IMR-90 (cell line): ENCODE data around the gene DDX24. TPM values are rescaled to one million over a fixed set of nuclear protein-coding genes. Genes with fewer than 3 reads are reported as not detected.

Experiments
- ATAC-seq: fragments of 200-7000 bp; cut with Tn5 transposase; 2 replicates; pipeline ENCODE4 v1.9.1; 2020; ENCODE audit warnings: low read depth, mild to moderate bottlenecking, moderate library complexity
- BruUV-seq: library from RNA; stranded (reverse); fragments of 400-500 nt; replicated peaks from 2 replicates; lab custom pipeline; 2021; lab: Mats Ljungman, UMichigan
- CTCF ChIA-PET: fragments of 300-600 bp; formaldehyde crosslinking; extraction: SDS; loops from one replicate; lab custom pipeline; 2021; ENCODE audit warnings: antibody characterized with exemption; lab: Yijun Ruan, JAX
- POLR2A ChIA-PET: fragments of 300-600 bp; sonication (Branson Sonifier 250); formaldehyde crosslinking; loops from one replicate; lab custom pipeline; 2022; ENCODE audit warnings: antibody characterized with exemption; ENCODE audit not compliant: unreplicated experiment; lab: Charles Lee
- DNase-seq: peaks from one replicate; pipeline ENCODE4 v3.0.0; 2013
- H2AFZ ChIP-seq: replicated peaks from 2 replicates; pipeline ENCODE3; 2013; ENCODE audit warnings: low read length, mild to moderate bottlenecking; ENCODE audit not compliant: poor library complexity
- H2AK5ac ChIP-seq: 2 replicates; pipeline ENCODE4 v1.6.1; 2013; ENCODE audit warnings: low read depth, low read length, inconsistent platforms
- H2AK9ac ChIP-seq: replicated peaks from 2 replicates; pipeline ENCODE3; 2013; ENCODE audit warnings: mild to moderate bottlenecking, low read depth, low read length, moderate library complexity; ENCODE audit not compliant: poor library complexity
- H2BK120ac ChIP-seq: 2 replicates; pipeline ENCODE4 v1.6.1; 2013; ENCODE audit warnings: low read depth, low read length, inconsistent platforms
- H2BK15ac ChIP-seq: 3 replicates; pipeline ENCODE4 v1.6.1; 2013; ENCODE audit warnings: low read depth, low read length, inconsistent platforms
- H2BK20ac ChIP-seq: 2 replicates; pipeline ENCODE4 v1.6.1; 2013; ENCODE audit warnings: low read depth, mild to moderate bottlenecking, inconsistent platforms, low read length, moderate library complexity
- H2BK5ac ChIP-seq: 2 replicates; pipeline ENCODE4 v1.6.1; 2013; ENCODE audit warnings: mild to moderate bottlenecking, low read depth, low read length, inconsistent platforms; ENCODE audit not compliant: poor library complexity, severe bottlenecking
- H3K14ac ChIP-seq: replicated peaks from 2 replicates; pipeline ENCODE4 v1.6.1; 2013; ENCODE audit warnings: low read depth, low read length, inconsistent platforms
- H3K18ac ChIP-seq: 2 replicates; pipeline ENCODE4 v1.6.1; 2013; ENCODE audit warnings: low read depth, low read length, control low read depth
- H3K23ac ChIP-seq: 2 replicates; pipeline ENCODE4 v1.6.1; 2013; ENCODE audit warnings: low read depth, low read length, inconsistent platforms
- H3K27ac ChIP-seq: 2 replicates; pipeline ENCODE4 v1.5.1; 2013; ENCODE audit warnings: mild to moderate bottlenecking, control low read depth, low read length; ENCODE audit not compliant: insufficient read depth
- H3K27me3 ChIP-seq: 2 replicates; pipeline ENCODE4 v1.6.1; 2013; ENCODE audit warnings: low read length; ENCODE audit not compliant: control insufficient read depth, insufficient read depth
- H3K36me3 ChIP-seq: 2 replicates; pipeline ENCODE4 v1.6.1; 2013; ENCODE audit warnings: low read length, mixed read lengths; ENCODE audit not compliant: control insufficient read depth, insufficient read depth
- H3K4ac ChIP-seq: 2 replicates; pipeline ENCODE4 v1.6.1; 2013; ENCODE audit warnings: low read depth, low read length, inconsistent platforms
- H3K4me1 ChIP-seq: 2 replicates; pipeline ENCODE4 v1.6.1; 2013; ENCODE audit warnings: low read length, mixed read lengths; ENCODE audit not compliant: control insufficient read depth, insufficient read depth
- H3K4me2 ChIP-seq: 2 replicates; pipeline ENCODE4 v1.6.1; 2013; ENCODE audit warnings: low read depth, mild to moderate bottlenecking, control low read depth, low read length, moderate library complexity
- H3K4me3 ChIP-seq: 2 replicates; pipeline ENCODE4 v1.5.1; 2013; ENCODE audit warnings: low read depth, mild to moderate bottlenecking, control low read depth, low read length, moderate library complexity; ENCODE audit not compliant: insufficient read depth
- H3K56ac ChIP-seq: 2 replicates; pipeline ENCODE4 v1.6.1; 2013; ENCODE audit warnings: low read length, inconsistent platforms; ENCODE audit not compliant: insufficient read depth; ENCODE audit errors: extremely low read depth
- H3K79me1 ChIP-seq, 2 experiments: 2 replicates each; pipeline ENCODE4 v1.6.1; 2013; ENCODE audit warnings: low read length in 2 of 2, inconsistent platforms in 1 of 2, low read depth in 1 of 2
- H3K9ac ChIP-seq: 2 replicates; pipeline ENCODE4 v1.6.1; 2013; ENCODE audit warnings: low read depth, low read length, control low read depth
- H3K9me1 ChIP-seq: 2 replicates; pipeline ENCODE4 v1.6.1; 2013; ENCODE audit warnings: low read length, inconsistent platforms; ENCODE audit not compliant: insufficient read depth
- H3K9me3 ChIP-seq: 2 replicates; pipeline ENCODE4 v1.6.1; 2013; ENCODE audit warnings: low read length; ENCODE audit not compliant: control insufficient read depth, insufficient read depth
- H4K20me1 ChIP-seq: 2 replicates; pipeline ENCODE4 v1.6.1; 2013; ENCODE audit warnings: low read length, inconsistent platforms; ENCODE audit not compliant: insufficient read depth
- H4K5ac ChIP-seq: 2 replicates; pipeline ENCODE4 v1.6.1; 2013; ENCODE audit warnings: mild to moderate bottlenecking, low read depth, low read length, control low read depth
- H4K8ac ChIP-seq, 2 experiments: 2 replicates each; pipeline ENCODE4 v1.6.1; 2013; ENCODE audit warnings: low read depth in 2 of 2, low read length in 2 of 2, control low read depth in 1 of 2, inconsistent platforms in 1 of 2
- H4K91ac ChIP-seq: 2 replicates; pipeline ENCODE4 v1.6.1; 2013; ENCODE audit warnings: low read depth, low read length, inconsistent platforms; ENCODE audit not compliant: insufficient read depth
- BHLHE40 ChIP-seq: fragments of 150-350 bp; IDR thresholded peaks from 2 replicates; pipeline ENCODE4 v1.6.1; 2016; ENCODE audit warnings: mild to moderate bottlenecking, low read depth, low read length
- CEBPB ChIP-seq: IDR thresholded peaks from 2 replicates; pipeline ENCODE4 v1.6.1; 2012; ENCODE audit warnings: low read depth, low read length, improper control_type of control experiment
- CHD1 ChIP-seq: IDR thresholded peaks from 2 replicates; pipeline ENCODE4 v1.6.1; 2012; ENCODE audit warnings: low read depth, low read length, improper control_type of control experiment
- CTCF ChIP-seq: conservative IDR thresholded peaks from 2 replicates; pipeline ENCODE4 v1.5.1; 2012; ENCODE audit warnings: mild to moderate bottlenecking, low read depth, low read length, improper control_type of control experiment
- ELK1 ChIP-seq: fragments of 150-350 bp; IDR thresholded peaks from 2 replicates; pipeline ENCODE4 v1.6.1; 2016; ENCODE audit warnings: low read depth, mild to moderate bottlenecking, low read length, moderate library complexity, borderline replicate concordance
- MAFK ChIP-seq: IDR thresholded peaks from 2 replicates; pipeline ENCODE4 v1.6.1; 2012; ENCODE audit warnings: low read depth, low read length, improper control_type of control experiment
- MXI1 ChIP-seq: IDR thresholded peaks from 2 replicates; pipeline ENCODE4 v1.6.1; 2012; ENCODE audit warnings: low read depth, mild to moderate bottlenecking, low read length, moderate library complexity, borderline replicate concordance
- NFE2L2 ChIP-seq: fragments of 150-350 bp; IDR thresholded peaks from 2 replicates; pipeline ENCODE4 v1.6.1; 2016; ENCODE audit warnings: low read depth, mild to moderate bottlenecking, low read length
- POLR2A ChIP-seq: IDR thresholded peaks from 2 replicates; pipeline ENCODE4 v1.6.1; 2012; ENCODE audit warnings: mild to moderate bottlenecking, low read depth, low read length
- RAD21 ChIP-seq: IDR thresholded peaks from 2 replicates; pipeline ENCODE4 v1.6.1; 2012; ENCODE audit warnings: low read length, improper control_type of control experiment
- RCOR1 ChIP-seq: IDR thresholded peaks from 2 replicates; pipeline ENCODE4 v1.6.1; 2012; ENCODE audit warnings: mild to moderate bottlenecking, low read length, improper control_type of control experiment; ENCODE audit not compliant: insufficient replicate concordance
- RFX5 ChIP-seq: IDR thresholded peaks from 2 replicates; pipeline ENCODE4 v1.8.0; 2012; ENCODE audit warnings: low read depth, mild to moderate bottlenecking, low read length, moderate library complexity
- SMC3 ChIP-seq: fragments of 150-350 bp; IDR thresholded peaks from 2 replicates; pipeline ENCODE4 v1.6.1; 2016; ENCODE audit warnings: low read depth, mild to moderate bottlenecking, antibody characterized with exemption, low read length, moderate library complexity
- WGBS, 2 experiments: methylation state at CpG; one replicate each; pipeline versions ENCODE4 v1.1.5 to v1.1.7; 2013; ENCODE audit warnings: missing lambda C conversion rate in 2 of 2; ENCODE audit not compliant: insufficient read length in 1 of 2; ENCODE audit errors: extremely low coverage in 2 of 2; 5-methylcytosine and 5-hydroxymethylcytosine counted together
- dilution Hi-C: fragments of 300-500 bp; cut with HindIII; formaldehyde crosslinking; loops from one replicate; pipeline ENCODE4 v1.14.3; 2018; ENCODE audit warnings: low sequenced_read_pairs; ENCODE audit not compliant: unreplicated experiment
- in situ Hi-C: fragments of 300-500 bp; cut with MboI; formaldehyde crosslinking; loops from 3 replicates; pipeline ENCODE4 v1.14.3; 2019; ENCODE audit warnings: low sequenced_read_pairs, inconsistent platforms, mixed read lengths
- intact Hi-C: fragments of 100-400 bp; cut with micrococcal nuclease; formaldehyde crosslinking; loops from 2 replicates; pipeline ENCODE4 v1.10.0; 2022
- polyA plus RNA-seq, 3 experiments: library from polyadenylated mRNA; depleted of rRNA; stranded (reverse); fragments of >200 nt; gene quantifications; 2 replicates each; pipeline ENCODE4 v1.2.3, GENCODE V29; 2012; ENCODE audit warnings: low replicate concordance in 1 of 3
- total RNA-seq: library from RNA; depleted of rRNA; stranded (reverse); fragments of >200 nt; gene quantifications from 2 replicates; pipeline ENCODE4 v1.2.3, GENCODE V29; 2012
- TF ChIP-seq, protein P1 (sequence below): fragments of 150-350 bp; IDR thresholded peaks from 2 replicates; pipeline ENCODE4 v1.6.1; 2017; ENCODE audit warnings: mild to moderate bottlenecking, antibody characterized with exemption, low read length, low read depth

DDX24 gene
- total and polyA plus RNA-seq, 2 of the 4 experiments (the other 2 are of a cell fraction), result 134 to 155 TPM

DNA sequence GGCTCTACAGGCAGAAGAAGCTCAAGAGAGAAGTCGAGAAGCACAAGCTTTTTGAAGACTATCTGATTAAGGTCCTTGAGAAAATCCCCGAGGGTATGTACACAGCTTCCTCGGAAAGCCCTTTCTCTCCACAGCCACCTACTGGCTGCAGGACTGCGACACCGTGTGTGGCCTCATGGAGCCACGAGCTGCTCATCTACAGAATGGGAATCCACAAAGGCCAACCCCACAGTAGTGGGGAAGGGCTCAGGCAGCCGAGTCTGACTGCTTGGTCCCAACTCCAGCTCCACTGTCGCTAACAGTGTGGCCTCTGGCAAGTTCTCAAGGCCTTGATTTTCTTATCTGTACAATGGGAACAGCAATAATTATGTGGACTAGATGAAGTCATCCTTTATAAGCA, 81.4 kb downstream of the DDX24 start:
- H2AK9ac ChIP-seq, result no peak overlapping the region
- H3K23ac ChIP-seq, result no peak overlapping the region
- 50% methylated on average over 1 of the region's 8 CpGs; no CpG with 5 or more reads in 1 of the 2 experiments for WGBS, 2 experiments
- intact Hi-C loops (no loop called here), in situ Hi-C loops (no loop called here), dilution Hi-C loops (no loop called here)
- TF ChIP-seq CTCF, result no peak
- no peak for TF ChIP-seq RCOR1
- TF ChIP-seq CHD1, result no peak
- no peak for TF ChIP-seq ELK1
- no peak for TF ChIP-seq POLR2A
- TF ChIP-seq SMC3, result no peak
- TF ChIP-seq MAFK, result no peak
- TF ChIP-seq CEBPB, result no peak
- TF ChIP-seq RFX5, result no peak
- TF ChIP-seq NFE2L2, result no peak
- TF ChIP-seq RAD21, result no peak
- no peak for TF ChIP-seq MXI1
- TF ChIP-seq BHLHE40, result no peak
- TF ChIP-seq, protein P1, sequence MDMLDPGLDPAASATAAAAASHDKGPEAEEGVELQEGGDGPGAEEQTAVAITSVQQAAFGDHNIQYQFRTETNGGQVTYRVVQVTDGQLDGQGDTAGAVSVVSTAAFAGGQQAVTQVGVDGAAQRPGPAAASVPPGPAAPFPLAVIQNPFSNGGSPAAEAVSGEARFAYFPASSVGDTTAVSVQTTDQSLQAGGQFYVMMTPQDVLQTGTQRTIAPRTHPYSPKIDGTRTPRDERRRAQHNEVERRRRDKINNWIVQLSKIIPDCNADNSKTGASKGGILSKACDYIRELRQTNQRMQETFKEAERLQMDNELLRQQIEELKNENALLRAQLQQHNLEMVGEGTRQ, result no peak
- H2BK120ac ChIP-seq, result no peak overlapping the region
- H2BK5ac ChIP-seq, result no peak overlapping the region
- no peak overlapping the region for H2BK20ac ChIP-seq
- no peak overlapping the region for H3K18ac ChIP-seq
- DNase-seq, result no peak
- no peak overlapping the region for H4K91ac ChIP-seq
- H3K4me2 ChIP-seq, result no peak overlapping the region
- peaks cover 7% of the 10 kb centered on the region; the same call in 1 of the 2 replicates for H3K4me1 ChIP-seq
- H3K9me3 ChIP-seq, result no peaks in the 10 kb centered on the region
- no peaks in the 10 kb centered on the region; the same call in 1 of the 2 replicates for H3K9me1 ChIP-seq
- no peak overlapping the region for H3K9ac ChIP-seq
- H4K5ac ChIP-seq, result no peak overlapping the region
- no peaks in the 10 kb centered on the region for H3K36me3 ChIP-seq
- H4K8ac ChIP-seq, result no peak overlapping the region
- H3K79me1 ChIP-seq, result no peaks in the 10 kb centered on the region
- H2AFZ ChIP-seq, result no peak overlapping the region
- no peaks in the 10 kb centered on the region for H4K20me1 ChIP-seq
- ATAC-seq, result no peak
- peaks cover 18% of the 10 kb centered on the region for H3K27me3 ChIP-seq
- H3K56ac ChIP-seq, result no peak overlapping the region
- no peak overlapping the region for H3K14ac ChIP-seq
- CTCF ChIA-PET, result interaction anchor here (0.8 to 5.3 kb wide), 4 partner anchors 15 to 64 kb away, joined by 3 to 50 read pairs (median 6); no protein-coding TSS in a partner anchor
- no TSS peak for BruUV-seq
- H3K4ac ChIP-seq, result no peak overlapping the region
- no peak overlapping the region for H2AK5ac ChIP-seq
- H3K27ac ChIP-seq, result no peak overlapping the region
- no peak overlapping the region for H3K4me3 ChIP-seq
- no peak overlapping the region for H2BK15ac ChIP-seq
- POLR2A ChIA-PET, result no interaction called here
